Measurements from ENCODE around the gene SERPINB4. TPM values are rescaled to one million over a fixed set of nuclear protein-coding genes. Genes with fewer than 3 reads are reported as not detected.

SERPINB4 gene
- total RNA-seq, 4 donors from 2014 or later, result not detected

GRCh38 chr18:63683152-63683551 lies 39.1 kb upstream of the SERPINB4 start:
- H3K4me1 ChIP-seq, result no peaks in the 10 kb centered on the region
- WGBS, 2 donors (ENCODE audit: low coverage in 1 of 2), result 22 to 28% methylated on average over 2 of the region's 2 CpGs
- no peaks in the 10 kb centered on the region for H3K36me3 ChIP-seq
- intact Hi-C loops (cut with DNase I; ENCODE audit: low total_unique reads) (no loop called here), in situ Hi-C loops (cut with MboI; ENCODE audit: low pct_ligation_motif_present in 1 of 4, low pct_unique_long_range_greater_than_20kb in 1 of 4, low sequenced_read_pairs in 3 of 4) (no loop called here)
- TF ChIP-seq EP300 (IDR thresholded peaks at IDR 0.05; ENCODE audit: low read depth) (no peak), CTCF (IDR thresholded peaks at IDR 0.05) (no peak), POLR2AphosphoS5 (IDR thresholded peaks at IDR 0.05) (no peak)
- no peak overlapping the region for H3K27ac ChIP-seq
- H3K9me3 ChIP-seq, result no peaks in the 10 kb centered on the region
- no peaks in the 10 kb centered on the region for H3K27me3 ChIP-seq
- DNase-seq, result no peak
- H3K4me3 ChIP-seq, result no peak overlapping the region

- no peaks in the 10 kb centered on the region for H3K27me3 ChIP-seq
- H3K4me3 ChIP-seq, result no peak overlapping the region
- TF ChIP-seq EP300 (IDR thresholded peaks at IDR 0.05; ENCODE audit: low read depth) (no peak), POLR2AphosphoS5 (IDR thresholded peaks at IDR 0.05) (no peak), POLR2A (IDR thresholded peaks at IDR 0.05) (no peak), CTCF (IDR thresholded peaks at IDR 0.05) (no peak)
- H3K9me3 ChIP-seq, result no peaks in the 10 kb centered on the region
- H3K27ac ChIP-seq, result no peak overlapping the region
- H3K4me1 ChIP-seq, result no peaks in the 10 kb centered on the region
- no peaks in the 10 kb centered on the region for H3K36me3 ChIP-seq
- in situ Hi-C loops (cut with MboI; ENCODE audit: low pct_ligation_motif_present in 1 of 4, low pct_unique_long_range_greater_than_20kb in 1 of 4, low sequenced_read_pairs in 3 of 4) (no loop called here), intact Hi-C loops (cut with DNase I; ENCODE audit: low total_unique reads) (no loop called here)
- 45 to 60% methylated on average over 2 of the region's 2 CpGs for WGBS, 2 donors (ENCODE audit: low coverage in 1 of 2)
- DNase-seq, result no peak
Measured at GRCh38 chr18:63681449-63682340, 37.6 kb upstream of the SERPINB4 start.

- intact Hi-C loops (cut with DNase I; ENCODE audit: low total_unique reads) (no loop called here), in situ Hi-C loops (cut with MboI; ENCODE audit: low pct_ligation_motif_present in 1 of 4, low pct_unique_long_range_greater_than_20kb in 1 of 4, low sequenced_read_pairs in 3 of 4) (no loop called here)
- Histone ChIP-seq H3K36me3 (no peaks in the 10 kb centered on the region), H3K4me1 (no peaks in the 10 kb centered on the region), H3K27me3 (no peaks in the 10 kb centered on the region), H3K9me3 (no peaks in the 10 kb centered on the region), H3K4me3 (no peak overlapping the region), H3K27ac (no peak overlapping the region)
- TF ChIP-seq EP300 (IDR thresholded peaks at IDR 0.05; ENCODE audit: low read depth) (no peak), CTCF (IDR thresholded peaks at IDR 0.05) (no peak), POLR2A (IDR thresholded peaks at IDR 0.05) (no peak), POLR2AphosphoS5 (IDR thresholded peaks at IDR 0.05) (no peak)
- DNase-seq, result no peak
- 47 to 74% methylated on average over 4 to 5 of the region's 5 CpGs for WGBS, 2 donors (ENCODE audit: low coverage in 1 of 2)
Measured at GRCh38 chr18:63679820-63680606, 36.0 kb upstream of the SERPINB4 start.

- Histone ChIP-seq H3K9me3 (no peaks in the 10 kb centered on the region), H3K4me3 (no peak overlapping the region), H3K36me3 (no peaks in the 10 kb centered on the region), H3K27me3 (no peaks in the 10 kb centered on the region), H3K4me1 (no peaks in the 10 kb centered on the region), H3K27ac (no peak overlapping the region)
- 52 to 62% methylated on average over 5 of the region's 5 CpGs for WGBS, 2 donors (ENCODE audit: low coverage in 1 of 2)
- DNase-seq, result no peak
- intact Hi-C loops (cut with DNase I; ENCODE audit: low total_unique reads) (loop anchor here (2.0 kb wide), 1 partner anchor 51 kb away; no protein-coding TSS in a partner anchor), in situ Hi-C loops (cut with MboI; ENCODE audit: low pct_ligation_motif_present in 1 of 4, low pct_unique_long_range_greater_than_20kb in 1 of 4, low sequenced_read_pairs in 3 of 4) (no loop called here)
- no peak for TF ChIP-seq POLR2AphosphoS5 (IDR thresholded peaks at IDR 0.05)
- no peak for TF ChIP-seq POLR2A (IDR thresholded peaks at IDR 0.05)
- no peak for TF ChIP-seq EP300 (IDR thresholded peaks at IDR 0.05; ENCODE audit: low read depth)
- no peak for TF ChIP-seq CTCF (IDR thresholded peaks at IDR 0.05)
Measured at GRCh38 chr18:63677500-63678225, 33.6 kb upstream of the SERPINB4 start.
